WTC11 (cell line): Measurements from ENCODE around the gene OR5V1.

Experiments
- KAT7 ChIP-seq: sonication (generic); formaldehyde crosslinking; IDR thresholded peaks from 2 replicates; pipeline ENCODE4 v1.8.1; 2023; ENCODE audit warnings: missing genetic modification reagents, mild to moderate bottlenecking, borderline replicate concordance
- TF ChIP-seq, protein P1 (sequence below): fragments of 200-600 bp; IDR thresholded peaks from 2 replicates; pipeline ENCODE4 v1.8.0; 2022; ENCODE audit warnings: antibody characterized with exemption

DNA sequence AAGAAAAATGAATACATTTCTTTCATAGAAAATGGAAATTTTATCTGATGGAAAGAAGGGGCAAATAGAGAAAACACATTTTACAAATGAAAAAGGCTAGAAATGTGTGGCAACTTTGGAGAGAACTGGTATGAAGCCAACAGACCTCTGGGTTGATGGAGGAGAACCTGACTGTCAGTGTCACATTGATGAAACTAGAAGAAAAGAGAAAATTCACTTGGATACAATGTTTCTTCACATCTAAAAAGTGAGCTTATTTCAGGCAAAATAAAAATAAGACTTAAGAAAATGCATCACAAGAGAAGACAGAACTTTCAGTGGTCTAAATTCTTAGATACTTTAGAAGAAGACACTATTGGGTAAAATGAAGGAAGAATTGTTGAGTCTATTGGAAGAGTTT lies 26.7 kb upstream of the OR5V1 start, which contains the start of gene OR12D2:
- no peak for TF ChIP-seq KAT7 (CRISPR knock-in tag)
- TF ChIP-seq, protein P1, sequence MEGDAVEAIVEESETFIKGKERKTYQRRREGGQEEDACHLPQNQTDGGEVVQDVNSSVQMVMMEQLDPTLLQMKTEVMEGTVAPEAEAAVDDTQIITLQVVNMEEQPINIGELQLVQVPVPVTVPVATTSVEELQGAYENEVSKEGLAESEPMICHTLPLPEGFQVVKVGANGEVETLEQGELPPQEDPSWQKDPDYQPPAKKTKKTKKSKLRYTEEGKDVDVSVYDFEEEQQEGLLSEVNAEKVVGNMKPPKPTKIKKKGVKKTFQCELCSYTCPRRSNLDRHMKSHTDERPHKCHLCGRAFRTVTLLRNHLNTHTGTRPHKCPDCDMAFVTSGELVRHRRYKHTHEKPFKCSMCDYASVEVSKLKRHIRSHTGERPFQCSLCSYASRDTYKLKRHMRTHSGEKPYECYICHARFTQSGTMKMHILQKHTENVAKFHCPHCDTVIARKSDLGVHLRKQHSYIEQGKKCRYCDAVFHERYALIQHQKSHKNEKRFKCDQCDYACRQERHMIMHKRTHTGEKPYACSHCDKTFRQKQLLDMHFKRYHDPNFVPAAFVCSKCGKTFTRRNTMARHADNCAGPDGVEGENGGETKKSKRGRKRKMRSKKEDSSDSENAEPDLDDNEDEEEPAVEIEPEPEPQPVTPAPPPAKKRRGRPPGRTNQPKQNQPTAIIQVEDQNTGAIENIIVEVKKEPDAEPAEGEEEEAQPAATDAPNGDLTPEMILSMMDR = no peak
